K562 (cell line): ENCODE results near the gene TTLL9. TPM values are rescaled to one million over a fixed set of nuclear protein-coding genes. Genes with fewer than 3 reads are reported as not detected.

Source experiments
- ELF4 ChIP-seq: fragments of 450-650 bp; formaldehyde crosslinking; IDR thresholded peaks from 2 replicates; pipeline ENCODE4 v1.4.0; 2022; ENCODE audit warnings: missing genetic modification characterization
- HDAC2 ChIP-seq: fragments of 450-650 bp; IDR thresholded peaks from 2 replicates; pipeline ENCODE4 v1.6.1; 2016; ENCODE audit warnings: mild to moderate bottlenecking
- HEY1 ChIP-seq: fragments of 250-450 bp; sonication (Bioruptor Pico); IDR thresholded peaks from 2 replicates; pipeline ENCODE4 v1.5.0; 2020; ENCODE audit warnings: mild to moderate bottlenecking, moderate library complexity, borderline replicate concordance
- IRF9 ChIP-seq: fragments of 450-650 bp; IDR thresholded peaks from 2 replicates; pipeline ENCODE4 v1.6.1; 2016; ENCODE audit warnings: missing biosample characterization, missing genetic modification characterization
- MTF1 ChIP-seq: fragments of 250-450 bp; sonication (Bioruptor Pico); IDR thresholded peaks from 2 replicates; pipeline ENCODE4 v1.9.0; 2021; ENCODE audit warnings: moderate library complexity, mild to moderate bottlenecking, inconsistent platforms, borderline replicate concordance
- RFX5 ChIP-seq: IDR thresholded peaks from 2 replicates; pipeline ENCODE4 v1.6.1; 2011; ENCODE audit warnings: low read depth, mild to moderate bottlenecking, improper control_type of control experiment, low read length
- SMARCA4 ChIP-seq: fragments of 450-650 bp; IDR thresholded peaks from 2 replicates; pipeline ENCODE4 v1.6.1; 2016
- STAT5B ChIP-seq: fragments of 250-450 bp; sonication (Bioruptor Pico); IDR thresholded peaks from 2 replicates; pipeline ENCODE4 v1.8.0; 2021; ENCODE audit warnings: mild to moderate bottlenecking, inconsistent platforms
- ZFP91 ChIP-seq: sonication (generic); formaldehyde crosslinking; IDR thresholded peaks from 2 replicates; pipeline ENCODE4 v1.8.0; 2022; ENCODE audit warnings: mild to moderate bottlenecking, missing genetic modification reagents
- ZNF407 ChIP-seq: fragments of 450-650 bp; IDR thresholded peaks from 2 replicates; pipeline ENCODE4 v1.6.1; 2016; ENCODE audit warnings: low read depth
- ZNF668 ChIP-seq: fragments of 250-450 bp; sonication (Bioruptor Pico); IDR thresholded peaks from 2 replicates; pipeline ENCODE4 v1.8.0; 2022; ENCODE audit warnings: mild to moderate bottlenecking, inconsistent platforms
- ZNF778 ChIP-seq: fragments of 450-650 bp; formaldehyde crosslinking; IDR thresholded peaks from 2 replicates; pipeline ENCODE4 v1.4.0; 2020; ENCODE audit warnings: mild to moderate bottlenecking, moderate library complexity
- polyA plus RNA-seq, 8 experiments: library from polyadenylated mRNA; depleted of rRNA in 4 of 8; stranded (reverse) in 5 of 8; unstranded in 3 of 8; fragments of >200 nt; fragmentation: Nextera tagmentation in 2 of 8; fragmentation: Illumina TruSeq in 1 of 8; extraction: Ambion mirVana in 2 of 8; extraction: Trizol in 1 of 8; gene quantifications; 2 replicates each; pipeline versions ENCODE4 v1.2.1 to v1.2.3, GENCODE V29; 2011 to 2014; ENCODE audit warnings: inconsistent platforms in 1 of 8, missing spikeins in 1 of 8
- total RNA-seq, 7 experiments: library from RNA; depleted of rRNA in 6 of 7; stranded (reverse); fragments of >200 nt in 6 of 7; fragmentation: Illumina TruSeq in 2 of 7; extraction: Trizol in 2 of 7; gene quantifications; 2 replicates each; pipeline versions ENCODE4 v1.2.1 to v1.2.3, GENCODE V29; 2011 to 2021; ENCODE audit warnings: low replicate concordance in 1 of 7
- TF ChIP-seq, protein P1 (sequence below): fragments of 150-350 bp; conservative IDR thresholded peaks from 2 replicates; pipeline ENCODE4 v1.6.1; 2014; ENCODE audit warnings: low read length

TTLL9 gene
- total and polyA plus RNA-seq, 9 of the 15 experiments (the other 6 are each of a cell fraction or from before 2014, with no cell fraction given) = 0.06 to 0.07 TPM; not detected in 7

- 0 out of 2 replicates have a peak, but pooled peaks have one; percentile 32 for TF ChIP-seq IRF9 (tag)
- TF ChIP-seq, protein P1, sequence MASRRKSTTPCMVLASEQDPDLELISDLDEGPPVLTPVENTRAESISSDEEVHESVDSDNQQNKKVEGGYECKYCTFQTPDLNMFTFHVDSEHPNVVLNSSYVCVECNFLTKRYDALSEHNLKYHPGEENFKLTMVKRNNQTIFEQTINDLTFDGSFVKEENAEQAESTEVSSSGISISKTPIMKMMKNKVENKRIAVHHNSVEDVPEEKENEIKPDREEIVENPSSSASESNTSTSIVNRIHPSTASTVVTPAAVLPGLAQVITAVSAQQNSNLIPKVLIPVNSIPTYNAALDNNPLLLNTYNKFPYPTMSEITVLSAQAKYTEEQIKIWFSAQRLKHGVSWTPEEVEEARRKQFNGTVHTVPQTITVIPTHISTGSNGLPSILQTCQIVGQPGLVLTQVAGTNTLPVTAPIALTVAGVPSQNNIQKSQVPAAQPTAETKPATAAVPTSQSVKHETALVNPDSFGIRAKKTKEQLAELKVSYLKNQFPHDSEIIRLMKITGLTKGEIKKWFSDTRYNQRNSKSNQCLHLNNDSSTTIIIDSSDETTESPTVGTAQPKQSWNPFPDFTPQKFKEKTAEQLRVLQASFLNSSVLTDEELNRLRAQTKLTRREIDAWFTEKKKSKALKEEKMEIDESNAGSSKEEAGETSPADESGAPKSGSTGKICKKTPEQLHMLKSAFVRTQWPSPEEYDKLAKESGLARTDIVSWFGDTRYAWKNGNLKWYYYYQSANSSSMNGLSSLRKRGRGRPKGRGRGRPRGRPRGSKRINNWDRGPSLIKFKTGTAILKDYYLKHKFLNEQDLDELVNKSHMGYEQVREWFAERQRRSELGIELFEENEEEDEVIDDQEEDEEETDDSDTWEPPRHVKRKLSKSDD = no peak
- TF ChIP-seq ZNF668 (CRISPR knock-in tag) = peak; percentile 79; the same call in 1 of the 2 replicates
- TF ChIP-seq ZNF778 (CRISPR knock-in tag) = no peak
- no peak for TF ChIP-seq HEY1 (CRISPR knock-in tag)
- TF ChIP-seq ZNF407 = no peak
- no peak for TF ChIP-seq SMARCA4
- TF ChIP-seq ZFP91 (CRISPR knock-in tag) = peak; percentile 83
- no peak for TF ChIP-seq STAT5B (CRISPR knock-in tag)
- TF ChIP-seq RFX5 = no peak
- TF ChIP-seq ELF4 (CRISPR knock-in tag) = no peak
- TF ChIP-seq MTF1 (CRISPR knock-in tag) = 0 out of 2 replicates have a peak, but pooled peaks have one; percentile 26
- peak; percentile 97 for TF ChIP-seq HDAC2
Measured at GRCh38 chr20:31968291-31969126, 98.1 kb downstream of the TTLL9 start (continued).
